D721Med (cell line): ENCODE measurements around the gene SCAMP2.
"Not testable (repeated sequence)": the region's sequence is repeated elsewhere in the genome, so short reads cannot be mapped to it uniquely, and the experiment has no call there.

Experiments
- DNase-seq: peaks from one replicate; pipeline ENCODE4 v3.0.0; 2011; ENCODE audit warnings: low spot score; ENCODE audit not compliant: insufficient read length
- FAIRE-seq: peaks from 2 replicates; lab custom pipeline; 2011; peaks lifted over from hg19 to GRCh38; lab: Jason Lieb, UNC
- TF ChIP-seq, protein P1 (sequence below): IDR thresholded peaks from 2 replicates; pipeline ENCODE4 v1.5.1; 2012; ENCODE audit warnings: mild to moderate bottlenecking, control low read depth; ENCODE audit not compliant: insufficient read depth; ENCODE audit errors: missing control alignments

Gene SCAMP2

GRCh38 chr15:74889883-74890664 is 16.9 kb upstream of the SCAMP2 start, which contains the start of gene MPI:
MPI (plus strand) TSS chr15:74890042; CDS start chr15:74890074, 32 bp downstream.
- peak; percentile 98 for DNase-seq
- TF ChIP-seq, protein P1, sequence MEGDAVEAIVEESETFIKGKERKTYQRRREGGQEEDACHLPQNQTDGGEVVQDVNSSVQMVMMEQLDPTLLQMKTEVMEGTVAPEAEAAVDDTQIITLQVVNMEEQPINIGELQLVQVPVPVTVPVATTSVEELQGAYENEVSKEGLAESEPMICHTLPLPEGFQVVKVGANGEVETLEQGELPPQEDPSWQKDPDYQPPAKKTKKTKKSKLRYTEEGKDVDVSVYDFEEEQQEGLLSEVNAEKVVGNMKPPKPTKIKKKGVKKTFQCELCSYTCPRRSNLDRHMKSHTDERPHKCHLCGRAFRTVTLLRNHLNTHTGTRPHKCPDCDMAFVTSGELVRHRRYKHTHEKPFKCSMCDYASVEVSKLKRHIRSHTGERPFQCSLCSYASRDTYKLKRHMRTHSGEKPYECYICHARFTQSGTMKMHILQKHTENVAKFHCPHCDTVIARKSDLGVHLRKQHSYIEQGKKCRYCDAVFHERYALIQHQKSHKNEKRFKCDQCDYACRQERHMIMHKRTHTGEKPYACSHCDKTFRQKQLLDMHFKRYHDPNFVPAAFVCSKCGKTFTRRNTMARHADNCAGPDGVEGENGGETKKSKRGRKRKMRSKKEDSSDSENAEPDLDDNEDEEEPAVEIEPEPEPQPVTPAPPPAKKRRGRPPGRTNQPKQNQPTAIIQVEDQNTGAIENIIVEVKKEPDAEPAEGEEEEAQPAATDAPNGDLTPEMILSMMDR: no peak
- FAIRE-seq: no peak

- FAIRE-seq (no peak), DNase-seq (no peak)
- TF ChIP-seq, protein P1: no peak
Measured at GRCh38 chr15:74889390-74889882, 16.3 kb upstream of the SCAMP2 start.

- DNase-seq (no peak), FAIRE-seq (no peak)
- TF ChIP-seq, protein P1: no peak
Measured at GRCh38 chr15:74888716-74889115, 15.6 kb upstream of the SCAMP2 start.

DNA sequence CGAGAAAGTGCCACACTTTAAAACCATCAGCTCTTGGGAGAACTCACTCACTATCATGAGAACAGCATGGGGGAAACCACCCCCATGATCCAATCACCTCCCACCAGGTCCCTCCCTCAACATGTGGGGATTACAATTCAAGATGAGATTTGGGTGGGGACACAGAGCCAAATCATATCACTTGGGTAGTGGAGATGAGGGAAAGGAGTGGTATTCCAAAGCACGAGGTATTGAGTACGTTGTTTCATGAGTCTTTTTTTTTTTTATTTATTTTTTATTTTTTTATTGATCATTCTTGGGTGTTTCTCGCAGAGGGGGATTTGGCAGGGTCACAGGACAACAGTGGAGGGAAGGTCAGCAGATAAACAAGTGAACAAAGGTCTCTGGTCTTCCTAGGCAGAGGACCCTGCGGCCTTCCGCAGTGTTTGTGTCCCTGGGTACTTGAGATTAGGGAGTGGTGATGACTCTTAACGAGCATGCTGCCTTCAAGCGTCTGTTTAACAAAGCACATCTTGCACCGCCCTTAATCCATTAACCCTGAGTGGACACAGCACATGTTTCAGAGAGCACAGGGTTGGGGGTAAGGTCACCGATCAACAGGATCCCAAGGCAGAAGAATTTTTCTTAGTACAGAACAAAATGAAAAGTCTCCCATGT is 14.5 kb upstream of the SCAMP2 start:
- DNase-seq, FAIRE-seq: not testable (repeated sequence)

DNA sequence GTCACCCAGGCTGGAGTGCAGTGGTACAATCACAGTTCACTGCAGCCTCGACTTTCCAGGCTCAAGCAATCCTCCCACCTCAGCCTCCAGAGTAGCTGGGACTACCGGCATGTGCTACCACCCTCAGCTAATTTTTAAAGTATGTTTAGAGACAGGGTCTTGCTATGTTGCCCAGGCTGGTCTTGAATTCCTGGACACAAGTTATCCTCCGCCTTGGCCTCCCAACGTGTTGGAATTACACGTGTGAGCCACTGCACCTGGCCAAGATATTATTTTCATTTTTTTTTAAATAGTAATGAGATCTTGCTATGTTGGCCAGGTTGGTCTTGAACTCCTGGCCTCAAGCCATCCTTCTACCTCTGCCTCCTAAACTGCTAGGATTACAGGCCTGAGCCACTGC is 12.3 kb upstream of the SCAMP2 start:
- TF ChIP-seq, protein P1: no peak
- DNase-seq: no peak
- no peak for FAIRE-seq

- TF ChIP-seq, protein P1: no peak
- DNase-seq (no peak), FAIRE-seq (no peak)
Measured at GRCh38 chr15:74884428-74885223, 11.5 kb upstream of the SCAMP2 start.

GRCh38 chr15:74882528-74882927 is 9.4 kb upstream of the SCAMP2 start:
- TF ChIP-seq, protein P1: no peak
- FAIRE-seq (no peak), DNase-seq (no peak)
